GM12891 (cell line): Measurements from ENCODE around the gene SLC36A1.
"Not testable (repeated sequence)": the region's sequence is repeated elsewhere in the genome, so short reads cannot be mapped to it uniquely, and the experiment has no call there.

Source experiments
- PAX5 ChIP-seq: IDR thresholded peaks from 2 replicates; pipeline ENCODE4 v1.6.1; 2011; ENCODE audit warnings: low read length, moderate library complexity, mild to moderate bottlenecking; ENCODE audit not compliant: insufficient read depth, severe bottlenecking
- POLR2A ChIP-seq: IDR thresholded peaks from 2 replicates; pipeline ENCODE4 v1.6.1; 2011; ENCODE audit warnings: low read depth, low read length, control low read depth
- POLR2AphosphoS5 ChIP-seq: IDR thresholded peaks from 2 replicates; pipeline ENCODE4 v1.6.1; 2011; ENCODE audit warnings: low read depth, low read length, control low read depth
- POU2F2 ChIP-seq: IDR thresholded peaks from 2 replicates; pipeline ENCODE4 v1.6.1; 2011; ENCODE audit warnings: low read depth, mild to moderate bottlenecking, control low read depth, low read length, moderate library complexity

GRCh38 chr5:151426347-151426746 is 21.1 kb upstream of the SLC36A1 start:
- TF ChIP-seq POLR2A, POLR2AphosphoS5, PAX5, POU2F2: not testable (repeated sequence)
